GM18526 (cell line): ENCODE data around the gene NRN1.

Experiments
- POLR2A ChIP-seq: IDR thresholded peaks from 3 replicates; pipeline ENCODE4 v1.6.1; 2011; ENCODE audit not compliant: insufficient read length; ENCODE audit errors: extremely low read depth

NRN1 gene

GRCh38 chr6:5995949-5996713 is 10.6 kb downstream of the NRN1 start:
- TF ChIP-seq POLR2A = no peak

DNA sequence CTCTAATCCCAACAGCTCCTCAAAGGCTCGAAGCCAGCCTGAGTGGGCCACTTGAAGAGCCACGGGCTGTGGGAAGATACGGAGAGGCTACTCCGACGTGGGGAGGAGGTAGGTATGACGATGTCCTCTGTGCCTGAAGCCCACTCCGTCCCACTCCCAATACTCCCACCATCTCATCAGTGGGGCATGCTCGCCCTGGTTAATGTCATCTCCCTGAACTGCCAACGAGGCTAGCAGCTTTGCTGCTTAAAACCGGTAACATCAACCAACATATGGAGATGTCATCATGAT is 11.1 kb downstream of the NRN1 start:
- no peak for TF ChIP-seq POLR2A

- TF ChIP-seq POLR2A = no peak
Measured at GRCh38 chr6:5994999-5995657, 11.6 kb downstream of the NRN1 start.

DNA sequence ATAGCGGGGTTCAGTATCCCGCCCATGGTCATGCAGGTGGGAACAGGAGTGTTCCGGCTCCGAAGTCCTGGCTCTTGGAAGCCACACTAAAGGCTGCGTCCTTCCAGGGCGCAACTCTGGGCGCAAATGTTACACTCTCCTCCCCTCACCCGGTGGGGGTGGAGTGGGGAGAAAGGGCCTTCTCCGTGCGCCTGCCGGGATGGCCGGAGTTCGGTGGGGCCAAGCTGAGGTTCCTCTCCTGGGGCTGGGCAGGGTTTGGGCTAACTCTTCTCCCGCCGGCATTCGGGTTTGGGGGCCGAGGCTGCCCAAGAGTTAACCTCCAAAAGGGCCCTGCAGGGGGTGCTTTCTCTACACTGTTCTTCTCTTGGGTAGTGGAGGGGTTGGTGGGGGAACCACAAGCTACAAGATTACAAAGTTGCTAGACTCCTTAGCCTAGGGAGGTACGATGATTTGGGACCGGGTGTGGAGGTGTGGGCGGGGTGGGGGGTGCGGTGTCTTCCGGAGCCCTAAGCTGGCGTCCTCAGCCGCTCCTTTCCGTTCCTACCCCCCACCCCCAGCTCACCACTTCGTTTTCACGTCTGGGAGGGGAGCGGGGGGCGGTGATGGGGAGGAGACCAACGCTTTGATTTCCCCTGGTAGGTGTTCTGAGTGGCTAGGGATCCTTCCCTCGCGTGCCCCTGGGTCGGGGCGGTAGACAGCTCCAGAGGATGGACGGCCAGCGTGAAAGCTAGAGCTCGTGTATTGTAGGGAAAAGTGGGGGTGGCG is 12.3 kb downstream of the NRN1 start:
- TF ChIP-seq POLR2A = no peak

DNA sequence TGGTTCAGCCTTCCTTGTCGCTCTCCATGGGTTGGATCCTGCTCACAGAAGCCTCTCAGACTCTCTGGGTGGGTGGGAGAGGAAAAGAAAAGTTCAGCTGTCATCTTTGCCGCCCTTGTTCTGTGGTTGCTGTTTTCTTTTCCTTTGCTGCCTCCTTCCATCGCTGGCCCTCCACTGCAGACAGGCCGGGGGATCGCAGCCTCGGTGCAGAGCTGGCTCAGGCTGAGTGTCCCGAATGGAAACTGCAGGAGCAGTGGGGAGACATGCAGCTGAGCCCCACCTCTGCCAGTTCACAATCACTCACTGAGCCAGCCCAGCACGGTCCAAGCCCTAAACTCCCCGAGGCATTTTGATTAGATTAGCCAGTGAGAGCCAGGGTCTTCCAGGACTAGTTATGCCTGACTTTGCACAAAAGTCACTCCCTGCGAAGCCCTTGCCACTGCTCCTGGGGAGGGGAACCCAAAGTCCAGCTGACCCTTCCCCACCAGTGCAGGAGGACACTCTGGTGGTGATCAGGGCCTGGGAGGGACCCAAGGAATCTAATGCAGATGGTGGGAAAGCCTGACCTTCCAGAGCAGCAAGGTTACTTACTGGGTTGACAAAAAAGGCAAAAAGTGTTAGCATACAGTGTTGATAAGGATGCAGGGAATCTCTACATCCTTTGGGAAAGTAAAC is 14.0 kb downstream of the NRN1 start:
- TF ChIP-seq POLR2A = no peak

DNA sequence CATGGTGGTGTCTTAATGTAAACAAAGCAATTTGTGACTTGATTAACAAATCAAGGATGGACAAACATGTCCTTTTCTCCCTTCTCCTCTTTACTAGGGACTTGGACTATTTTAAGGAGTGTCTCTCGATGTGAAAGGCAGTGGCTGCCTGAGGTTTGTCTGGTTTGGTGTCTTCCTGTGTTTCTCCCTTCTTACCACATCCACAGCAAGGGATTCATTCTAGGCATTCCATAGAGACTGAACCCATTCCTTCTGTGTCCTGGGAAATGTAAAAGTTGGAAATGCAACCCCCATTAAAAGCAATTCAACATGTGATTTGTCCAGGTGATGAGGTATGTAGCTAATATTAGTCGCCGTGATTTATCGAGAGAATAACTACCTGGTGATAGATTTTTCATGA is 15.9 kb downstream of the NRN1 start:
- TF ChIP-seq POLR2A = no peak

GRCh38 chr6:5989141-5989723 is 17.5 kb downstream of the NRN1 start:
- TF ChIP-seq POLR2A = no peak

GRCh38 chr6:5986861-5987260 is 19.9 kb downstream of the NRN1 start:
- TF ChIP-seq POLR2A = no peak

GRCh38 chr6:5984150-5985089 is 22.3 kb downstream of the NRN1 start:
- TF ChIP-seq POLR2A = no peak

DNA sequence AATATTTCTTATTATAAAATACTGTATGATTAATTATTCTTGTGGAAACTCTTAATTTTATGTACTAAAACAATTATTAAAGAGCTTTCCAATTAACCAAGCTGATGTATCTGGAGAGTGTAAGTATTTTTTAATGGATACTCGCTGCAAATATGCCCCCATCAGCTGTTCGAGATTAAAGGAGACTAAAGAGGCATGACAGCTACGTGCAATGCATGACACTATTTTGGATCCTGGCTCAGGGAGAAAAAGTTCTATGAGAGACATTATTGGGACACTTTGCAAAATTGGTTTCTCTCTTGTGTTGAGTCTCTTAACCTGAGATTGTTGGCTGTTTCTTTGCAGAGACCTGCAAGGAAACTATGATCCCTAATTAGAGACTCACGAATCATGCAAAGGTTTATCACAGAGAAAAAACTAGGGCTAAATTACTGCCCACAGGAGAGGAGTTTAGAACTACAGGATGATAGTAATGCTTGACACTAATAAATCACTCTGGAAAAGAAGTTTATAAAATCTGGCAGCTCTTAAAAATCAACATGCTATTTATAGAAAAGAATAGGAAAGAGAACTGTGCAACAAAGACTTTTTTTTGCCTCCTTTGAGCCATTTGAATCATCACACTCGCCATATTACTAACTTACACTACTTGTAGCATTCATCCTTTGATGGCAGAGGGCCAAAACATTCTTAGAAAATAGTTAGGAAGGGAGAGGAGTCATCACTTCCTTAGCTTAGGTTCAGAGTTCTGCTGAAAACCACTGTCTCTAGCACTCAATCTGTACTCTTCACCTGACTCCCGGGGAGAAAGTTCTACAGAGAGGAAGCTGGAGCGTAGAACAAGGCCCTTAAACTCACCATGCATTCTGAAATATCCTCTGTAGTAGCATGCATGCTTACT is 25.3 kb downstream of the NRN1 start:
- no peak for TF ChIP-seq POLR2A

- TF ChIP-seq POLR2A = no peak
Measured at GRCh38 chr6:5979650-5980420, 26.9 kb downstream of the NRN1 start.

DNA sequence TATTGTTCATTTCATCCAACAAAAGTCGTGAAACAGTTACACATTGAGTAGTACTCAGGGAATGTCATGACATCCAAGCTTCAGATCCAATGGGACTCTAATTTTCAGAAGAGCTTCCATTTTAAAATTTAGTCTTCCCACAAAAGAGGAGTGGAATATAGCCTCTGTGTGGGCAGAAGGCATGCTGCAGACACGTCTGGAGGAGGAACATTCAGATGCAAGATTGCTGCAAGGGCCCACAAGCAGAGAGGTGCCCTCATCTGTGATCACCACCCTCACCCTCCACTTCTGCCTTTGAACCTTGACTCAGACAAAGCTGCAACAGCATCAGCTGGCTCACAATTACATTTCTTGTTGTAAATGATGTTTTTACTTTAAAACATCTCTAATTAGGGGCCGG is 29.9 kb downstream of the NRN1 start:
- no peak for TF ChIP-seq POLR2A
